ENCODE measurements around the gene ZSCAN22. TPM values are rescaled to one million over a fixed set of nuclear protein-coding genes. Genes with fewer than 3 reads are reported as not detected.

ZSCAN22 gene
- polyA plus RNA-seq (2013) = 1.4 TPM

DNA sequence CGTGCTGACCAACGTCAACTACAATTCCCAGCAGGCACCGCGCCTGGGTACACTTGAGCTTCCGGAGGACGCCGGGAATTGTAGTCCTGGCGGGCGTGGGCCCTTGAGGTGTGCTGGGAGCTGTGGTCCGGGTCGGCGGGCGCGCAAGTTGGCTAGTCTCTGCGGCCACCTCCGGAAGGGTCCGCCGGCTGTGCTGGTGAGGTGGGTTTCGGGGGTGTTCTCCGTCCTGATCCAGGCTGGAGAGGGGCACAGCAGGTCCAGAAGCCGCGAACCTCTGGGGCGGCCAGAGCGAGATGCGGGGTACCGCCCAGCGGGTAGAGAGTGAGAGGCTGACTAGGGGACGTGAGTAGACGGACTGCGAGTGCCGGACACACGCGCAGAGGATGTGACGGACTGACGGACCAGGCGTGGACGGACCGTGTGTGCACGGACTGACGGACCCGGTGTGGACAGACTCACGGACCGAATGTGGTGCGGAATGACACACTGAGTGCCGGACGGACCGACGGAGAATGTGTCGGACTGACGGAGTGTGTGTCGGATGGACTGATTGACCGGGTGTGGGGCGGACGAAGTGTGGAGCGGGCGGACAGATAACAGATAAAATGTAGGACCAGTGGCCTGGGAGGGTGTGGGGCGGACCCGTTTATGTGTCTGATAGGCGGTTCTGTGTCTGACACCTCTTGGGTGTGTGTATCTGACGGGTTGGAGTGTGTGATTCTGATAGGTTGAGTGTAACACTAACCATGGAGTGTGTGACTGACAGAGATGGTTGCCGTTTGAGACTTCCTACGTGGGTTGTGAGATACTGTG lies at the start of gene ZSCAN22:
TSS of gene ZSCAN22 (plus strand) at position 81 of the 813 bp plus-strand sequence. CDS start 7,809 bp downstream, outside the sequence.
- DNase-seq = peak; percentile 86 to 92 (median 88)
- POLR2A ChIA-PET = interaction anchor here (0.8 to 1.2 kb wide), 3 partner anchors 20 to 144 kb away, joined by 3 to 7 read pairs (median 4); partner anchors contain the start of gene ZNF274
- H3K27me3 ChIP-seq (replicated peaks in 2 of 5; ENCODE audit: control insufficient read depth in 4 of 5, insufficient read depth in 5 of 5, low read length in 4 of 5) = no peaks in the 10 kb centered on the region
- peaks cover 0 to 7% (median 2%) of the 10 kb centered on the region in 4 experiments for H3K36me3 ChIP-seq (ENCODE audit: control insufficient read depth in 4 of 4, insufficient read depth in 4 of 4, low read length in 3 of 4)
- H3K4me1 ChIP-seq (ENCODE audit: control extremely low read depth in 1 of 4, control insufficient read depth in 4 of 4, insufficient read depth in 4 of 4, low read length in 3 of 4) = peaks cover 0 to 27% (median 21%) of the 10 kb centered on the region in 4 experiments
- CTCF ChIA-PET = interaction anchor here (1.0 to 1.5 kb wide), 4 partner anchors 18 to 82 kb away, joined by 3 to 8 read pairs (median 4); partner anchors contain the start of genes ZNF497 and ZNF584
- no peaks in the 10 kb centered on the region for H3K9me3 ChIP-seq (ENCODE audit: control extremely low read depth in 1 of 5, control insufficient read depth in 4 of 5, insufficient read depth in 2 of 5, low read depth in 1 of 5, low read length in 4 of 5)
- H3K4me3 ChIP-seq (ENCODE audit: control insufficient read depth in 1 of 7, extremely low read depth in 1 of 7, insufficient read depth in 4 of 7, low read depth in 2 of 7, low read length in 6 of 7) = peak within 1 kb of the TSS; percentile 72 to 100 (median 94)
- 0% methylated on average over 40 of the region's 62 CpGs for WGBS (ENCODE audit: insufficient coverage)
- peak within 1 kb of the TSS; percentile 36 to 80 for H3K27ac ChIP-seq (ENCODE audit: insufficient read depth in 1 of 2, low read depth in 1 of 2, low read length in 2 of 2, poor library complexity in 1 of 2, severe bottlenecking in 2 of 2)

DNA sequence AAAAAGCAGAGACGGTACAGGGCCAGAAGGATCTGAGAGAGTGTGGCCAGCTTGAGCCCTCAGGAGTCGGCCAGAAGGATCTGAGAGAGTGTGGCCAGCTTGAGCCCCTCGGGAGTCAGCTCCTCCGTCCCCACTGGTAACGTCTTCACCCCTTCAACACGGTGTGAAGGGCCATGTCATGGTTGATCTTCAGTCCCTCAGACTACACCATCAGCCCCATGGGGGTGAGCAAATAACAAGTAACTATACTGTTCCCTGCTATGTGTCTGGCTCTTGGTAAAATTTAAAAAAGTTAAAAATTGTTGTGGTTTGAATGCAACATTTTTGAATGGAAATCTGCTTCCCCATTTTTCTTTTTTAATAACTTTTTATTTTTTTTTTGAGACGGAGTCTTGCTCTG lies 49.6 kb upstream of the ZSCAN22 start:
- CTCF ChIA-PET = no interaction called here
- WGBS (ENCODE audit: insufficient coverage) = 98% methylated on average over 7 of the region's 7 CpGs
- H3K27ac ChIP-seq (ENCODE audit: insufficient read depth in 1 of 2, low read depth in 1 of 2, low read length in 2 of 2, poor library complexity in 1 of 2, severe bottlenecking in 2 of 2) = no peak overlapping the region
- DNase-seq = no peak
- POLR2A ChIA-PET = no interaction called here
- H3K4me1 ChIP-seq (ENCODE audit: control extremely low read depth in 1 of 4, control insufficient read depth in 4 of 4, insufficient read depth in 4 of 4, low read length in 3 of 4) = peaks cover 0 to 20% (median 7%) of the 10 kb centered on the region in 4 experiments
- no peak overlapping the region for H3K4me3 ChIP-seq (ENCODE audit: control insufficient read depth in 1 of 7, extremely low read depth in 1 of 7, insufficient read depth in 4 of 7, low read depth in 2 of 7, low read length in 6 of 7)
- no peaks in the 10 kb centered on the region for H3K27me3 ChIP-seq (replicated peaks in 2 of 5; ENCODE audit: control insufficient read depth in 4 of 5, insufficient read depth in 5 of 5, low read length in 4 of 5)
- peaks cover 3 to 46% (median 36%) of the 10 kb centered on the region in 5 experiments for H3K9me3 ChIP-seq (ENCODE audit: control extremely low read depth in 1 of 5, control insufficient read depth in 4 of 5, insufficient read depth in 2 of 5, low read depth in 1 of 5, low read length in 4 of 5)
- H3K36me3 ChIP-seq (ENCODE audit: control insufficient read depth in 4 of 4, insufficient read depth in 4 of 4, low read length in 3 of 4) = peaks cover 17 to 51% (median 30%) of the 10 kb centered on the region in 4 experiments

DNA sequence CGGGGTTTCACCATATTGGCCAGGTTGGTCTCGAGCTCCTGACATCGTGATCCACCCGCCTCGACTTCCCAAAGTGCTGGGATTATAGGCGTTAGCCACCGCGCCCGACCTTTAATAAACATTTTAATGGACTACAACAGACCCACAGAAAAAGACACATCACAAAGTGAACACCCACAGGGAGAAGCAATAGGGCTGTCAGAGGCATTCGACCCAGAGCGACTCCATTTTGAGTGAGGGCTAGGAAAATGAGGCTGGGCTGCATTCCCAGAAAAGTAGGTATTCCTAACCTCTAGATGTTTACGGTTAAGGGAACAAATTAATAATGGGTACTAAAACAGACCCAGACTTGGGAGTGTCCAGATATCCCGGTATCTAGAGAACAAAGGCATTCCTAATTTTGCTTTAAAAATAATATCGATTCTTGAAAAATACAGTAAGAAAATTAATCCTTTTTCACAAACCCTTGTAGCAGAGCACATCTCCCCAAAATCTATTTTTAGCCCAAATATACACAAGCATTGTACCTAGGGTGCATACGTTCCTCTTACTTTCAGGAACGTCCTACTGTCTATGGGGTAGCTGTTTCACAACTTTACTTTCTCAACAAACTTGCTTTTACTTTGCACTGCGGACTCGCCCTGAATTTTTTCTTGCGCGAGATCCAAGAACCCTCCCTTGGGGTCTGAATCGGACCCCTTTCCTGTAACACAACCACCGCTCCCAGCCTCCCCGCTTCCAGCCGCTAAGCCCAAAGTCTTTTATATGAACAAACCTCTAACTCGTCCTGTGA lies 48.9 kb upstream of the ZSCAN22 start:
- Histone ChIP-seq H3K36me3 (ENCODE audit: control insufficient read depth in 4 of 4, insufficient read depth in 4 of 4, low read length in 3 of 4) (peaks cover 14 to 52% (median 30%) of the 10 kb centered on the region in 4 experiments), H3K4me1 (ENCODE audit: control extremely low read depth in 1 of 4, control insufficient read depth in 4 of 4, insufficient read depth in 4 of 4, low read length in 3 of 4) (peaks cover 0 to 20% (median 7%) of the 10 kb centered on the region in 4 experiments), H3K27me3 (replicated peaks in 2 of 5; ENCODE audit: control insufficient read depth in 4 of 5, insufficient read depth in 5 of 5, low read length in 4 of 5) (no peaks in the 10 kb centered on the region), H3K4me3 (ENCODE audit: control insufficient read depth in 1 of 7, extremely low read depth in 1 of 7, insufficient read depth in 4 of 7, low read depth in 2 of 7, low read length in 6 of 7) (peak overlapping the region; percentile 88 to 95 (median 90)), H3K9me3 (ENCODE audit: control extremely low read depth in 1 of 5, control insufficient read depth in 4 of 5, insufficient read depth in 2 of 5, low read depth in 1 of 5, low read length in 4 of 5) (peaks cover 3 to 46% (median 32%) of the 10 kb centered on the region in 5 experiments), H3K27ac (ENCODE audit: insufficient read depth in 1 of 2, low read depth in 1 of 2, low read length in 2 of 2, poor library complexity in 1 of 2, severe bottlenecking in 2 of 2) (peak overlapping the region; percentile 72 to 94)
- no peak for DNase-seq
- CTCF ChIA-PET = no interaction called here
- WGBS (ENCODE audit: insufficient coverage) = 47% methylated on average over 22 of the region's 25 CpGs
- POLR2A ChIA-PET = interaction anchor here (1.0 to 2.0 kb wide), 3 partner anchors 9 to 28 kb away, joined by 3 to 9 read pairs (median 4); no protein-coding TSS in a partner anchor

DNA sequence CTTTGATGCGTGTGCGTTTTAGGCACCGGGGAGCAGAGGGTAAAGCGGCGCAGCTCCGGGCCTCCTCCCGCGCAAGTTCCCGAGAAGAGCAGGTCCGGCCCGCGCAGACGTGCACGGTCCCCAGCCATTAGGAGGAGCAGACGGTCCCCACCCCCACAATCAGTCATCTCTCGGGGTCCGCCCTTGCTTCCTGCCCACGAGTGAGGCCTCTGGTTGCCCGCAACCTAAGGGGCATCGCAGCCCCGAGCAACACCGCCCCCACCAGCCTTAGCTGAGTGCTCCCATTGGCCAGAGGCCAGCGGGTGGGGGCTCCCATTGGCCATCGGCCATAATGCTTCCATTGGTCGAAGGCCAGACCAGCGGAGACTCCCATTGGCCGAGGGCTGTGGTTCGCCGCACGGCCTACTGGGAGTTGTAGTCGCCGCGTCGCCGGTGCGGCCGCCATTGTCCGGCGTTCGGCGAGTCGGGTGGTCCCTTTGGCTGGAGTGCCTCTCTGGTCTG lies 48.2 kb upstream of the ZSCAN22 start, which contains the start of gene ZNF8:
TSS of gene ZNF8 (plus strand) at position 415 of the 501 bp plus-strand sequence. CDS start 127 bp downstream, outside the sequence.
- peaks cover 14 to 50% (median 32%) of the 10 kb centered on the region in 4 experiments for H3K36me3 ChIP-seq (ENCODE audit: control insufficient read depth in 4 of 4, insufficient read depth in 4 of 4, low read length in 3 of 4)
- peak within 1 kb of the TSS; percentile 84 to 94 for H3K27ac ChIP-seq (ENCODE audit: insufficient read depth in 1 of 2, low read depth in 1 of 2, low read length in 2 of 2, poor library complexity in 1 of 2, severe bottlenecking in 2 of 2)
- 0% methylated on average over 10 of the region's 42 CpGs for WGBS (ENCODE audit: insufficient coverage)
- H3K9me3 ChIP-seq (ENCODE audit: control extremely low read depth in 1 of 5, control insufficient read depth in 4 of 5, insufficient read depth in 2 of 5, low read depth in 1 of 5, low read length in 4 of 5) = peaks cover 3 to 51% (median 38%) of the 10 kb centered on the region in 5 experiments
- POLR2A ChIA-PET = interaction anchor here (1.0 to 2.0 kb wide), 3 partner anchors 10 to 27 kb away, joined by 3 to 9 read pairs (median 4); no protein-coding TSS in a partner anchor
- no peaks in the 10 kb centered on the region for H3K27me3 ChIP-seq (replicated peaks in 2 of 5; ENCODE audit: control insufficient read depth in 4 of 5, insufficient read depth in 5 of 5, low read length in 4 of 5)
- H3K4me3 ChIP-seq (ENCODE audit: control insufficient read depth in 1 of 7, extremely low read depth in 1 of 7, insufficient read depth in 4 of 7, low read depth in 2 of 7, low read length in 6 of 7) = peak within 1 kb of the TSS; percentile 88 to 95 (median 90)
- DNase-seq = peak; percentile 99 to 100 (median 100)
- H3K4me1 ChIP-seq (ENCODE audit: control extremely low read depth in 1 of 4, control insufficient read depth in 4 of 4, insufficient read depth in 4 of 4, low read length in 3 of 4) = peaks cover 0 to 20% (median 7%) of the 10 kb centered on the region in 4 experiments
- CTCF ChIA-PET = no interaction called here

DNA sequence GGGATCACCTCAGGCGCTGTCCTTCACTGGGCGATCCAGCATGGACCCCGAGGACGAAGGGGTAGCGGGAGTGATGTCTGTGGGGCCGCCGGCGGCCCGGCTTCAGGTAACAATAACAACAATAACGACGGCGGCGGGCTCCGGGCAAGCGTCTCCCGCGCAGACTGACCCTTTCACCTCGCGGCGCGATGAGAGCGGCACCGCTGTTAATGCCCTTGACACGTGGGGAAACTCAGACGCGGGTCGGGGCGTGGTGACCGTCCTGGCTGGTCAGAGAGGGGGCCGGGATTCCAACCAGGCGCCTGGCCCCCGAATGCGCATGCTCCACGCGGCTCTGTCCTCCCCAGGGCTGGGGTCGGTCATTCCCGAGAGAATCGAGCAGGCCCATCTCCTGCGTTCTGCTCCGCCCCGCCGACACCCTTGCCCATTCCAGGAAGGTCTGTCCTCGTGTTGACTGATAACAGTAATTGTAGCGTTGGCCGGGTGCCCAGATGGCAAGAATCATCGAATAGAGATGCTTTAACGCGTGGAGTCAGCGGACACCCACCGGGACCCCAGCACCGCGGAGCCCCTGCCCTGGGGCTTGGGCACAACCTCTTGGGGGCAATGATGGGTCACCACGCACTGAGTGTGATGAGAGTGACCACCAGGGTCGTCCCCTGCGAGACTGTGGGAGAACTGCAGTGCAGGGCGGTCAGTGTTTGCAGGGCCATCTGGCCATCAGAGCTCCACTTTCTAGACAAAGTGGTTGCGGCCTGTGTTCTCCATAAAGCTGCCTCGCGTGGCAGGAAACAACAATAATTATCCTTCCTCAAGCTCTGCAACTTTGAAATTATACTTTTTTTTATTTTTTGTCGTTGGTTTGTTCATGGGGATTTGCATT lies 47.5 kb upstream of the ZSCAN22 start:
- Histone ChIP-seq H3K27ac (ENCODE audit: insufficient read depth in 1 of 2, low read depth in 1 of 2, low read length in 2 of 2, poor library complexity in 1 of 2, severe bottlenecking in 2 of 2) (peak overlapping the region; percentile 84 to 94), H3K36me3 (ENCODE audit: control insufficient read depth in 4 of 4, insufficient read depth in 4 of 4, low read length in 3 of 4) (peaks cover 17 to 53% (median 34%) of the 10 kb centered on the region in 4 experiments), H3K4me1 (ENCODE audit: control extremely low read depth in 1 of 4, control insufficient read depth in 4 of 4, insufficient read depth in 4 of 4, low read length in 3 of 4) (peaks cover 0 to 20% (median 7%) of the 10 kb centered on the region in 4 experiments), H3K4me3 (ENCODE audit: control insufficient read depth in 1 of 7, extremely low read depth in 1 of 7, insufficient read depth in 4 of 7, low read depth in 2 of 7, low read length in 6 of 7) (peak overlapping the region; percentile 60 to 95 (median 90)), H3K27me3 (replicated peaks in 2 of 5; ENCODE audit: control insufficient read depth in 4 of 5, insufficient read depth in 5 of 5, low read length in 4 of 5) (no peaks in the 10 kb centered on the region), H3K9me3 (ENCODE audit: control extremely low read depth in 1 of 5, control insufficient read depth in 4 of 5, insufficient read depth in 2 of 5, low read depth in 1 of 5, low read length in 4 of 5) (peaks cover 3 to 56% (median 43%) of the 10 kb centered on the region in 5 experiments)
- ChIA-PET CTCF (no interaction called here), POLR2A (interaction anchor here (1.0 to 2.0 kb wide), 2 partner anchors 10 to 22 kb away, joined by 3 to 9 read pairs; no protein-coding TSS in a partner anchor)
- 4% methylated on average over 41 of the region's 60 CpGs for WGBS (ENCODE audit: insufficient coverage)
- peak; percentile 69 to 86 (median 80) for DNase-seq

DNA sequence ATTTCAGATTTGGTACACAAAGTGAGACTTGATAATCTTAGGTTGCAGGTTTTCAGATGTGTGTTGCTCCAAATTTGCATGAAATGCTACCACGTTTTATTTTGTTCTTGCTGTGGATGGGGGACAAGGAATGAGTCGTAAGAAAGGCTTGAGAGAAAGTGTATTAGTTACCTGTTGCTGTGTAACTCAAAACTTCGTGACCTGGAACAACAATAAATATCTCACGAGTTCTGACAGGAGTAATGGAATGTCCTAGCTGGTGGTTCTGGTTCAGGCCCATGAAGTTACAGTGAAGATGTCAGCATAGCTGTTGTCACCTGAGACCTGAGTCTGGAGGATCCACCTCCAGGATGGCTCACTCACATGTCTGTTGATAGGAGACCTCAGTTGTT lies 46.9 kb upstream of the ZSCAN22 start:
- Histone ChIP-seq H3K9me3 (ENCODE audit: control extremely low read depth in 1 of 5, control insufficient read depth in 4 of 5, insufficient read depth in 2 of 5, low read depth in 1 of 5, low read length in 4 of 5) (peaks cover 3 to 52% (median 49%) of the 10 kb centered on the region in 5 experiments), H3K4me3 (ENCODE audit: control insufficient read depth in 1 of 7, extremely low read depth in 1 of 7, insufficient read depth in 4 of 7, low read depth in 2 of 7, low read length in 6 of 7) (peak overlapping the region in 6 of 7 experiments; percentile 60 to 95 (median 92)), H3K27me3 (replicated peaks in 2 of 5; ENCODE audit: control insufficient read depth in 4 of 5, insufficient read depth in 5 of 5, low read length in 4 of 5) (no peaks in the 10 kb centered on the region), H3K36me3 (ENCODE audit: control insufficient read depth in 4 of 4, insufficient read depth in 4 of 4, low read length in 3 of 4) (peaks cover 22 to 53% (median 35%) of the 10 kb centered on the region in 4 experiments), H3K4me1 (ENCODE audit: control extremely low read depth in 1 of 4, control insufficient read depth in 4 of 4, insufficient read depth in 4 of 4, low read length in 3 of 4) (peaks cover 0 to 20% (median 7%) of the 10 kb centered on the region in 4 experiments), H3K27ac (ENCODE audit: insufficient read depth in 1 of 2, low read depth in 1 of 2, low read length in 2 of 2, poor library complexity in 1 of 2, severe bottlenecking in 2 of 2) (peak overlapping the region in 1 of 2 experiments; percentile 94)
- no peak for DNase-seq
- WGBS (ENCODE audit: insufficient coverage) = 81% methylated on average over 4 of the region's 4 CpGs
- POLR2A ChIA-PET = interaction anchor here (2.0 kb wide), 1 partner anchor 11 kb away, joined by 9 read pairs; no protein-coding TSS in a partner anchor
- CTCF ChIA-PET = no interaction called here
